Thyroid gland (tissue), 4 donors: ENCODE results near the gene SNX8. TPM values are rescaled to one million over a fixed set of nuclear protein-coding genes. Genes with fewer than 3 reads are reported as not detected.

Experiments used
- DNase-seq, 2 donors: peaks; one replicate each; pipeline ENCODE4 v3.0.0-alpha.2; 2019
- H3K27ac ChIP-seq, 3 donors: fragments of 200-600 bp; sonication (generic); 1 replicate in 2 of 3; 2 replicates in 1 of 3; pipeline ENCODE4 v1.5.1; 2016 to 2019; ENCODE audit warnings: mild to moderate bottlenecking in 1 of 3, moderate library complexity in 1 of 3
- H3K27me3 ChIP-seq: fragments of 200-600 bp; sonication (generic); one replicate; pipeline ENCODE4 v1.5.1; 2019
- H3K36me3 ChIP-seq, 2 donors: fragments of 200-600 bp; sonication (generic); one replicate each; pipeline ENCODE4 v1.5.1; 2016 to 2019
- H3K4me1 ChIP-seq, 2 donors: fragments of 200-600 bp; sonication (generic); one replicate each; pipeline ENCODE4 v1.5.1; 2017 to 2019
- H3K4me3 ChIP-seq, 3 donors: fragments of 200-600 bp; sonication (generic); replicated peaks in 1 of 3; 1 replicate in 2 of 3; 2 replicates in 1 of 3; pipeline ENCODE4 v1.5.1; 2016; ENCODE audit warnings: mild to moderate bottlenecking in 1 of 3
- H3K9me3 ChIP-seq: fragments of 200-600 bp; sonication (generic); one replicate; pipeline ENCODE4 v1.5.1; 2017
- CTCF ChIP-seq, 6 experiments: fragments of 200-600 bp in 3 of 6; fragments of 450-650 bp in 3 of 6; sonication (generic) in 3 of 6; IDR thresholded peaks; one replicate each; pipeline ENCODE4 v1.5.1; 2016 to 2019; ENCODE audit warnings: antibody characterized with exemption in 6 of 6, mild to moderate bottlenecking in 2 of 6, inconsistent platforms in 1 of 6, moderate library complexity in 1 of 6
- POLR2A ChIP-seq, 2 donors: fragments of 450-650 bp; IDR thresholded peaks; one replicate each; pipeline ENCODE4 v1.6.1; 2017; ENCODE audit warnings: antibody characterized with exemption in 2 of 2, mild to moderate bottlenecking in 2 of 2, moderate library complexity in 1 of 2
- WGBS, 2 donors: methylation state at CpG; one replicate each; pipeline ENCODE4 v1.1.5; 2017; 5-methylcytosine and 5-hydroxymethylcytosine counted together
- intact Hi-C: fragments of 100-400 bp; cut with DNase I; formaldehyde crosslinking; loops from one replicate; pipeline ENCODE4 v1.15.1; 2023
- total RNA-seq, 4 donors: library from RNA; depleted of rRNA; stranded (reverse); fragments of >200 nt; gene quantifications; one replicate each; pipeline ENCODE4 v1.2.3, GENCODE V29; 2016

SNX8 gene
- total RNA-seq, 4 donors from 2014 or later: 12.0 to 40.5 (median 23.4) TPM

GRCh38 chr7:2247141-2247995 lies 66.9 kb downstream of the SNX8 start:
- H3K4me1 ChIP-seq: peaks cover 0 to 6% of the 10 kb centered on the region in 2 donors
- H3K4me3 ChIP-seq: no peak overlapping the region
- 75 to 83% methylated on average over 27 to 29 of the region's 36 CpGs for WGBS, 2 donors
- no peaks in the 10 kb centered on the region for H3K27me3 ChIP-seq
- TF ChIP-seq CTCF (IDR thresholded peaks at IDR 0.05) (peak in 4 of 6 experiments; percentile 19 to 58 (median 30)), POLR2A (IDR thresholded peaks at IDR 0.05) (no peak)
- no peak for DNase-seq
- no peaks in the 10 kb centered on the region for H3K9me3 ChIP-seq
- H3K36me3 ChIP-seq: no peaks in the 10 kb centered on the region
- intact Hi-C loops: loop anchor here (10.0 kb wide), 1 partner anchor 107 kb away; the partner anchor contains the start of gene EIF3B
- H3K27ac ChIP-seq: no peak overlapping the region

- no peaks in the 10 kb centered on the region for H3K27me3 ChIP-seq
- H3K36me3 ChIP-seq: no peaks in the 10 kb centered on the region
- peaks cover 5 to 11% of the 10 kb centered on the region in 2 donors for H3K4me1 ChIP-seq
- no peak overlapping the region for H3K4me3 ChIP-seq
- H3K9me3 ChIP-seq: no peaks in the 10 kb centered on the region
- H3K27ac ChIP-seq: no peak overlapping the region
- intact Hi-C loops: loop anchor here (10.0 kb wide), 1 partner anchor 109 kb away; the partner anchor contains the start of gene EIF3B
- TF ChIP-seq POLR2A (IDR thresholded peaks at IDR 0.05): no peak
- TF ChIP-seq CTCF (IDR thresholded peaks at IDR 0.05): no peak
- 59 to 66% methylated on average over 21 to 22 of the region's 22 CpGs for WGBS, 2 donors
- DNase-seq: peak; percentile 15 to 25
Measured at GRCh38 chr7:2245883-2246675, 68.2 kb downstream of the SNX8 start.

GRCh38 chr7:2244404-2244995 lies 69.7 kb downstream of the SNX8 start:
- Histone ChIP-seq H3K27me3 (no peaks in the 10 kb centered on the region), H3K9me3 (no peaks in the 10 kb centered on the region), H3K4me1 (peaks cover 9 to 17% of the 10 kb centered on the region in 2 donors), H3K27ac (no peak overlapping the region), H3K4me3 (no peak overlapping the region), H3K36me3 (peaks cover 0 to under 1% of the 10 kb centered on the region in 2 donors)
- DNase-seq: no peak
- intact Hi-C loops: loop anchor here (10.0 kb wide), 1 partner anchor 110 kb away; the partner anchor contains the start of gene EIF3B
- 89 to 92% methylated on average over 24 to 25 of the region's 25 CpGs for WGBS, 2 donors
- TF ChIP-seq POLR2A (IDR thresholded peaks at IDR 0.05) (no peak), CTCF (IDR thresholded peaks at IDR 0.05) (no peak)

GRCh38 chr7:2243458-2243857 lies 70.8 kb downstream of the SNX8 start:
- no peaks in the 10 kb centered on the region for H3K27me3 ChIP-seq
- TF ChIP-seq CTCF (IDR thresholded peaks at IDR 0.05) (no peak), POLR2A (IDR thresholded peaks at IDR 0.05) (no peak)
- H3K4me3 ChIP-seq: no peak overlapping the region
- H3K4me1 ChIP-seq: peaks cover 9 to 17% of the 10 kb centered on the region in 2 donors
- no peak for DNase-seq
- 78 to 86% methylated on average over 12 of the region's 12 CpGs for WGBS, 2 donors
- intact Hi-C loops: loop anchor here (10.0 kb wide), 1 partner anchor 111 kb away; the partner anchor contains the start of gene EIF3B
- peaks cover 7 to 8% of the 10 kb centered on the region in 2 donors for H3K36me3 ChIP-seq
- no peaks in the 10 kb centered on the region for H3K9me3 ChIP-seq
- no peak overlapping the region for H3K27ac ChIP-seq
